Measurements from ENCODE around the gene GMDS. TPM values are rescaled to one million over a fixed set of nuclear protein-coding genes. Genes with fewer than 3 reads are reported as not detected.

GMDS gene
- polyA plus RNA-seq, 1 donor (not counting 4 experiments of a cell fraction or from before 2014, with no cell fraction given): 22.1 TPM

DNA sequence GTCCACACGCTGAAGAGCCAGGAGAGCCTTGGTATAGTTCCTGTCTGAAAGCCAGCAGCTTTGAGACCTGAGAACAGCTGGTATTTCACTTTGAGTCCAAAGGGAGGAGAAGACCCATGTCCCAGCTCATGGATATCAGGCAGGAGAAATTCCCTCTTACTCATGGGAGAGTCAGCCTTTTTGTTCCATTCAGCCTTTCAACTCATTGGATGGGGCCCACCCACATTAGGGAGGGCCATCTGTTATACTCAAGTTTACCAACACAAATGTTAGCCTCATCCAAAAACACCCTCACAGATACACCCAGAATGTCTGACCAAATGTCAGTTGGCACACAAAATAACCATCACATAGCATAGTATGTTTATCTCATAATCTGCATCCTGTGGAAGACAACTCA is 80.1 kb downstream of the GMDS start:
- H3K9me3 ChIP-seq (ENCODE audit: control insufficient read depth, low read depth, low read length): no peaks in the 10 kb centered on the region
- FAIRE-seq (no peak), DNase-seq (ENCODE audit: low read depth, low spot score) (no peak)
- no peaks in the 10 kb centered on the region for H3K9me1 ChIP-seq (ENCODE audit: control insufficient read depth, extremely low read depth, insufficient read depth, low read length)
- H3K9ac ChIP-seq (ENCODE audit: control insufficient read depth, extremely low read depth, insufficient read depth, low read length): no peak overlapping the region
- no peaks in the 10 kb centered on the region for H4K20me1 ChIP-seq (ENCODE audit: control insufficient read depth, extremely low read depth, insufficient read depth, low read length)
- no peaks in the 10 kb centered on the region for H3K27me3 ChIP-seq (ENCODE audit: control insufficient read depth, extremely low read depth, insufficient read depth, low read length)
- no peak overlapping the region for H3K27ac ChIP-seq (ENCODE audit: control insufficient read depth, insufficient read depth, low read length)
- peaks cover 6% of the 10 kb centered on the region for H3K4me1 ChIP-seq (ENCODE audit: control insufficient read depth, extremely low read depth, insufficient read depth, low read length)
- no peak overlapping the region for H3K4me2 ChIP-seq (ENCODE audit: control insufficient read depth, extremely low read depth, insufficient read depth, low read depth, low read length)
- TF ChIP-seq, protein P1, sequence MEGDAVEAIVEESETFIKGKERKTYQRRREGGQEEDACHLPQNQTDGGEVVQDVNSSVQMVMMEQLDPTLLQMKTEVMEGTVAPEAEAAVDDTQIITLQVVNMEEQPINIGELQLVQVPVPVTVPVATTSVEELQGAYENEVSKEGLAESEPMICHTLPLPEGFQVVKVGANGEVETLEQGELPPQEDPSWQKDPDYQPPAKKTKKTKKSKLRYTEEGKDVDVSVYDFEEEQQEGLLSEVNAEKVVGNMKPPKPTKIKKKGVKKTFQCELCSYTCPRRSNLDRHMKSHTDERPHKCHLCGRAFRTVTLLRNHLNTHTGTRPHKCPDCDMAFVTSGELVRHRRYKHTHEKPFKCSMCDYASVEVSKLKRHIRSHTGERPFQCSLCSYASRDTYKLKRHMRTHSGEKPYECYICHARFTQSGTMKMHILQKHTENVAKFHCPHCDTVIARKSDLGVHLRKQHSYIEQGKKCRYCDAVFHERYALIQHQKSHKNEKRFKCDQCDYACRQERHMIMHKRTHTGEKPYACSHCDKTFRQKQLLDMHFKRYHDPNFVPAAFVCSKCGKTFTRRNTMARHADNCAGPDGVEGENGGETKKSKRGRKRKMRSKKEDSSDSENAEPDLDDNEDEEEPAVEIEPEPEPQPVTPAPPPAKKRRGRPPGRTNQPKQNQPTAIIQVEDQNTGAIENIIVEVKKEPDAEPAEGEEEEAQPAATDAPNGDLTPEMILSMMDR (optimal IDR thresholded peaks at IDR 0.05 in 1 of 3, IDR thresholded peaks at IDR 0.05 in 1 of 3, conservative IDR thresholded peaks at IDR 0.05 in 1 of 3; ENCODE audit: extremely low read depth in 1 of 3, insufficient read depth in 2 of 3, low read length in 3 of 3): no peak
- TF ChIP-seq EZH2 (IDR thresholded peaks at IDR 0.05; ENCODE audit: low read length): no peak
- dilution Hi-C loops (cut with MboI; ENCODE audit: extremely low pct_ligation_motif_present, low sequenced_read_pairs): no loop called here
- H3K79me2 ChIP-seq (ENCODE audit: control insufficient read depth, insufficient read depth, low read length): no peaks in the 10 kb centered on the region
- H3K4me3 ChIP-seq (ENCODE audit: control insufficient read depth in 2 of 3, extremely low read depth in 1 of 3, insufficient read depth in 2 of 3, low read depth in 1 of 3, low read length in 3 of 3): no peak overlapping the region
- H2AFZ ChIP-seq (ENCODE audit: control insufficient read depth, low read length): no peak overlapping the region
- no peaks in the 10 kb centered on the region for H3K36me3 ChIP-seq (ENCODE audit: control insufficient read depth in 2 of 2, extremely low read depth in 1 of 2, insufficient read depth in 2 of 2, low read length in 2 of 2)

DNA sequence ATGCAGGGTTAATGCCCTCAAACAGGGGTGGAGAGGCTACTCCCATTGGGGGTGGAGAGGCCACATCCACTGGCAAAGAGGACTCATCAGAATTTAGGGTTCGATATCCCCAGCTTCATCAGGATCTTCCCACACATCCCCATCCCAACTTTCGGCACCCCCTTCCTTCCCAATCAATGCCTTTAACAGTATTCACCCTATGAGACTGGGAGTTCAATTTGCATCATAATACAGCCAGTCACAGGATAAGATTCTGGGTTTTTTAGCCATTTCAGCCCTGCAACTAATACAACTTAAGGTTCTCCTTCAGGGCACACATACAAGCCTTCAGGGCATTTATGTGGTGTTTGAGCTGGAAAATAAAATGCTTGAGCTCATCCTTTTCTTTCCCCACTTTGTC is 80.9 kb downstream of the GMDS start:
- no peaks in the 10 kb centered on the region for H3K36me3 ChIP-seq (ENCODE audit: control insufficient read depth in 2 of 2, extremely low read depth in 1 of 2, insufficient read depth in 2 of 2, low read length in 2 of 2)
- H2AFZ ChIP-seq (ENCODE audit: control insufficient read depth, low read length): no peak overlapping the region
- no peak overlapping the region for H3K4me2 ChIP-seq (ENCODE audit: control insufficient read depth, extremely low read depth, insufficient read depth, low read depth, low read length)
- dilution Hi-C loops (cut with MboI; ENCODE audit: extremely low pct_ligation_motif_present, low sequenced_read_pairs): no loop called here
- H3K9ac ChIP-seq (ENCODE audit: control insufficient read depth, extremely low read depth, insufficient read depth, low read length): no peak overlapping the region
- H3K9me1 ChIP-seq (ENCODE audit: control insufficient read depth, extremely low read depth, insufficient read depth, low read length): no peaks in the 10 kb centered on the region
- peaks cover 6% of the 10 kb centered on the region for H3K4me1 ChIP-seq (ENCODE audit: control insufficient read depth, extremely low read depth, insufficient read depth, low read length)
- no peak for TF ChIP-seq EZH2 (IDR thresholded peaks at IDR 0.05; ENCODE audit: low read length)
- TF ChIP-seq, protein P1 (optimal IDR thresholded peaks at IDR 0.05 in 1 of 3, IDR thresholded peaks at IDR 0.05 in 1 of 3, conservative IDR thresholded peaks at IDR 0.05 in 1 of 3; ENCODE audit: extremely low read depth in 1 of 3, insufficient read depth in 2 of 3, low read length in 3 of 3): no peak
- H3K9me3 ChIP-seq (ENCODE audit: control insufficient read depth, low read depth, low read length): no peaks in the 10 kb centered on the region
- DNase-seq (ENCODE audit: low read depth, low spot score) (no peak), FAIRE-seq (no peak)
- no peak overlapping the region for H3K27ac ChIP-seq (ENCODE audit: control insufficient read depth, insufficient read depth, low read length)
- no peaks in the 10 kb centered on the region for H3K79me2 ChIP-seq (ENCODE audit: control insufficient read depth, insufficient read depth, low read length)
- no peaks in the 10 kb centered on the region for H3K27me3 ChIP-seq (ENCODE audit: control insufficient read depth, extremely low read depth, insufficient read depth, low read length)
- H4K20me1 ChIP-seq (ENCODE audit: control insufficient read depth, extremely low read depth, insufficient read depth, low read length): no peaks in the 10 kb centered on the region
- H3K4me3 ChIP-seq (ENCODE audit: control insufficient read depth in 2 of 3, extremely low read depth in 1 of 3, insufficient read depth in 2 of 3, low read depth in 1 of 3, low read length in 3 of 3): no peak overlapping the region

All from keratinocyte (primary cell).